HG03095 (cell line): ENCODE measurements around the gene ARF5.
"Not testable (repeated sequence)": the region's sequence is repeated elsewhere in the genome, so short reads cannot be mapped to it uniquely, and the experiment has no call there.

ENCODE experiments used
- ATAC-seq: cut with Tn5 transposase; IDR thresholded peaks from one replicate; pipeline ENCODE4 v1.9.1; 2021; ENCODE audit warnings: moderate library complexity; ENCODE audit not compliant: unreplicated experiment

Gene ARF5

GRCh38 chr7:127588019-127588696 lies at the start of gene ARF5:
TSS of gene ARF5 (plus strand) at chr7:127588411. CDS start at chr7:127588499, 88 bp downstream.
- ATAC-seq, result peak; percentile 81

GRCh38 chr7:127539116-127539515 lies 49.1 kb upstream of the ARF5 start:
- no peak for ATAC-seq

- not testable (repeated sequence) for ATAC-seq
Measured at GRCh38 chr7:127540461-127540860, 47.8 kb upstream of the ARF5 start.

GRCh38 chr7:127541548-127541947 lies 46.7 kb upstream of the ARF5 start:
- no peak for ATAC-seq

- no peak for ATAC-seq
Measured at GRCh38 chr7:127546313-127546712, 41.9 kb upstream of the ARF5 start.

- ATAC-seq, result no peak
Measured at GRCh38 chr7:127550247-127550646, 38.0 kb upstream of the ARF5 start.

GRCh38 chr7:127551941-127552340 lies 36.3 kb upstream of the ARF5 start:
- no peak for ATAC-seq

- no peak for ATAC-seq
Measured at GRCh38 chr7:127556404-127556803, 31.8 kb upstream of the ARF5 start.

GRCh38 chr7:127557803-127558202 lies 30.4 kb upstream of the ARF5 start:
- no peak for ATAC-seq

GRCh38 chr7:127566242-127566641 lies 22.0 kb upstream of the ARF5 start:
- no peak for ATAC-seq

- ATAC-seq, result not testable (repeated sequence)
Measured at GRCh38 chr7:127568034-127568433, 20.2 kb upstream of the ARF5 start.

- no peak for ATAC-seq
Measured at GRCh38 chr7:127571741-127572505, 16.3 kb upstream of the ARF5 start.

GRCh38 chr7:127578036-127578684 lies 10.1 kb upstream of the ARF5 start:
- ATAC-seq, result no peak

GRCh38 chr7:127578711-127579275 lies 9.4 kb upstream of the ARF5 start:
- no peak for ATAC-seq

- ATAC-seq, result no peak
Measured at GRCh38 chr7:127580612-127581011, 7.6 kb upstream of the ARF5 start.

- no peak for ATAC-seq
Measured at GRCh38 chr7:127581716-127582115, 6.5 kb upstream of the ARF5 start.

GRCh38 chr7:127582361-127582760 lies 5.8 kb upstream of the ARF5 start:
- ATAC-seq, result no peak

GRCh38 chr7:127584648-127585043 lies 3.6 kb upstream of the ARF5 start:
- ATAC-seq, result no peak

- peak; percentile 84 for ATAC-seq
Measured at GRCh38 chr7:127585044-127585953, 2.9 kb upstream of the ARF5 start, which contains the start of gene GCC1. TSS of gene GCC1 (minus strand) at chr7:127585596. CDS start at chr7:127585182, 414 bp downstream.

GRCh38 chr7:127586346-127586745 lies 1.9 kb upstream of the ARF5 start:
- ATAC-seq, result no peak
